Fibroblast of mammary gland (primary cell): Measurements from ENCODE around the gene LCNL1.

Experiments used
- DNase-seq: peaks from one replicate; pipeline ENCODE4 v3.0.0-alpha.2; 2010; ENCODE audit warnings: low read depth
- H3K4me3 ChIP-seq: 2 replicates; pipeline ENCODE4 v1.5.1; 2011; ENCODE audit warnings: low read depth, mild to moderate bottlenecking, low read length, moderate library complexity; ENCODE audit not compliant: control insufficient read depth
- CTCF ChIP-seq: conservative IDR thresholded peaks from 2 replicates; pipeline ENCODE4 v1.5.1; 2011; ENCODE audit warnings: low read depth, low read length, inconsistent platforms; ENCODE audit not compliant: control insufficient read depth, insufficient read depth

The LCNL1 gene

GRCh38 chr9:136995362-136995761, 12.6 kb downstream of the LCNL1 start:
- DNase-seq: no peak
- TF ChIP-seq CTCF: no peak
- no peak overlapping the region for H3K4me3 ChIP-seq

- peak; percentile 17 for DNase-seq
- H3K4me3 ChIP-seq: no peak overlapping the region
- TF ChIP-seq CTCF: no peak
Observed at GRCh38 chr9:136995772-136996311, 13.0 kb downstream of the LCNL1 start.

- TF ChIP-seq CTCF: no peak
- no peak within 1 kb of the TSS for H3K4me3 ChIP-seq
- DNase-seq: no peak
Observed at GRCh38 chr9:136996361-136997292, 13.8 kb downstream of the LCNL1 start, which contains the start of gene CLIC3. Gene CLIC3, minus strand, starts transcription at chr9:136996568. Its CDS starts 25 bp downstream, at chr9:136996543.

- no peak overlapping the region for H3K4me3 ChIP-seq
Observed at GRCh38 chr9:136997371-136997770, 14.6 kb downstream of the LCNL1 start.

GRCh38 chr9:136997830-136998234, 15.0 kb downstream of the LCNL1 start:
- DNase-seq: no peak
- no peak for TF ChIP-seq CTCF
- no peak overlapping the region for H3K4me3 ChIP-seq

More at GRCh38 chr9:136997371-136997770, 14.6 kb downstream of the LCNL1 start:
- DNase-seq: no peak
- no peak for TF ChIP-seq CTCF

GRCh38 chr9:137000177-137000930, 17.6 kb downstream of the LCNL1 start:
- TF ChIP-seq CTCF: no peak
- no peak overlapping the region for H3K4me3 ChIP-seq
- DNase-seq: peak; percentile 31
